GM21619 (cell line): ENCODE measurements around the gene SNX25.
A peak's percentile ranks its signal among the peaks of the same experiment; 100 is the strongest.
"Not testable (repeated sequence)": the region's sequence is repeated elsewhere in the genome, so short reads cannot be mapped to it uniquely, and the experiment has no call there.

Experiments
- ATAC-seq: cut with Tn5 transposase; IDR thresholded peaks from one replicate; pipeline ENCODE4 v1.9.1; 2021; ENCODE audit not compliant: unreplicated experiment

The SNX25 gene

GRCh38 chr4:185229021-185229818 lies 19.8 kb downstream of the SNX25 start:
- ATAC-seq, result no peak

GRCh38 chr4:185232370-185232769 lies 23.0 kb downstream of the SNX25 start:
- no peak for ATAC-seq

- ATAC-seq, result no peak
These were observed 25.9 kb downstream of the SNX25 start for GRCh38 chr4:185235119-185235842.

GRCh38 chr4:185235843-185236503 lies 26.6 kb downstream of the SNX25 start:
- no peak for ATAC-seq

GRCh38 chr4:185237175-185237574 lies 27.8 kb downstream of the SNX25 start:
- ATAC-seq, result no peak

GRCh38 chr4:185238215-185238681 lies 28.9 kb downstream of the SNX25 start:
- ATAC-seq, result no peak

- no peak for ATAC-seq
These were observed 29.4 kb downstream of the SNX25 start for GRCh38 chr4:185238750-185239149.

GRCh38 chr4:185240486-185240885 lies 31.1 kb downstream of the SNX25 start:
- ATAC-seq, result not testable (repeated sequence)

GRCh38 chr4:185242749-185243533 lies 33.5 kb downstream of the SNX25 start:
- ATAC-seq, result no peak

GRCh38 chr4:185243879-185244278 lies 34.5 kb downstream of the SNX25 start:
- ATAC-seq, result no peak

GRCh38 chr4:185244763-185245162 lies 35.4 kb downstream of the SNX25 start:
- ATAC-seq, result no peak

GRCh38 chr4:185246453-185246852 lies 37.1 kb downstream of the SNX25 start:
- ATAC-seq, result no peak

- ATAC-seq, result no peak
These were observed 37.8 kb downstream of the SNX25 start for GRCh38 chr4:185247151-185247550.

GRCh38 chr4:185248393-185249039 lies 39.1 kb downstream of the SNX25 start:
- ATAC-seq, result no peak

GRCh38 chr4:185249105-185249504 lies 39.7 kb downstream of the SNX25 start:
- no peak for ATAC-seq

GRCh38 chr4:185254434-185254833 lies 45.0 kb downstream of the SNX25 start:
- no peak for ATAC-seq

GRCh38 chr4:185255868-185256267 lies 46.5 kb downstream of the SNX25 start:
- peak; percentile 59 for ATAC-seq

- no peak for ATAC-seq
These were observed 47.0 kb downstream of the SNX25 start for GRCh38 chr4:185256446-185256845.

- no peak for ATAC-seq
These were observed 47.7 kb downstream of the SNX25 start for GRCh38 chr4:185257086-185257485.

- no peak for ATAC-seq
These were observed 48.3 kb downstream of the SNX25 start for GRCh38 chr4:185257694-185258093.
